ENCODE results near the gene PDZD2.
"Not testable (repeated sequence)": the region's sequence is repeated elsewhere in the genome, so short reads cannot be mapped to it uniquely, and the experiment has no call there.

Gene PDZD2

GRCh38 chr5:31682851-31683250 lies 43.9 kb downstream of the PDZD2 start:
- Histone ChIP-seq H3K9me3 (ENCODE audit: insufficient read depth, low read length) (no peaks in the 10 kb centered on the region), H3K4me3 (ENCODE audit: insufficient read length, low read depth) (no peak overlapping the region), H3K36me3 (ENCODE audit: insufficient read depth, insufficient read length, low read length) (no peaks in the 10 kb centered on the region), H3K27me3 (ENCODE audit: insufficient read depth, insufficient read length) (no peaks in the 10 kb centered on the region), H3K4me1 (ENCODE audit: insufficient read depth, insufficient read length) (peaks cover 7% of the 10 kb centered on the region), H3K9ac (ENCODE audit: insufficient read length, low read depth) (no peak overlapping the region)
- no peak for DNase-seq (ENCODE audit: low read depth, low spot score)
- no peak for TF ChIP-seq YY1 (IDR thresholded peaks at IDR 0.05; ENCODE audit: insufficient read depth, insufficient read length)
- no peak for TF ChIP-seq SUZ12 (IDR thresholded peaks at IDR 0.05; ENCODE audit: extremely low read depth, insufficient read depth, insufficient read length)

GRCh38 chr5:31688515-31689092 lies 49.7 kb downstream of the PDZD2 start:
- no peak overlapping the region for H3K4me3 ChIP-seq (ENCODE audit: insufficient read length, low read depth)
- H3K9me3 ChIP-seq (ENCODE audit: insufficient read depth, low read length) = peaks cover 6% of the 10 kb centered on the region; the same call in 1 of the 2 replicates
- H3K36me3 ChIP-seq (ENCODE audit: insufficient read depth, insufficient read length, low read length) = no peaks in the 10 kb centered on the region

GRCh38 chr5:31691408-31691807 lies 52.5 kb downstream of the PDZD2 start:
- H3K4me1 ChIP-seq (ENCODE audit: insufficient read depth, insufficient read length); H3K27me3 ChIP-seq (ENCODE audit: insufficient read depth, insufficient read length); H3K9me3 ChIP-seq (ENCODE audit: insufficient read depth, low read length); H3K4me3 ChIP-seq (ENCODE audit: insufficient read length, low read depth); H3K36me3 ChIP-seq (ENCODE audit: insufficient read depth, insufficient read length, low read length); DNase-seq (ENCODE audit: low read depth, low spot score); H3K9ac ChIP-seq (ENCODE audit: insufficient read length, low read depth): not testable (repeated sequence)

More at GRCh38 chr5:31688515-31689092, 49.7 kb downstream of the PDZD2 start:
- peaks cover 6% of the 10 kb centered on the region for H3K4me1 ChIP-seq (ENCODE audit: insufficient read depth, insufficient read length)
- H3K9ac ChIP-seq (ENCODE audit: insufficient read length, low read depth) = no peak overlapping the region
- TF ChIP-seq ZNF274 (IDR thresholded peaks at IDR 0.05; ENCODE audit: low read depth, low read length) = no peak
- TF ChIP-seq YY1 (IDR thresholded peaks at IDR 0.05; ENCODE audit: insufficient read depth, insufficient read length) = no peak
- no peak for TF ChIP-seq SUZ12 (IDR thresholded peaks at IDR 0.05; ENCODE audit: extremely low read depth, insufficient read depth, insufficient read length)
- DNase-seq (ENCODE audit: low read depth, low spot score) = no peak
- no peaks in the 10 kb centered on the region for H3K27me3 ChIP-seq (ENCODE audit: insufficient read depth, insufficient read length)

- Histone ChIP-seq H3K9me3 (ENCODE audit: insufficient read depth, low read length) (peaks cover 6% of the 10 kb centered on the region; the same call in 1 of the 2 replicates), H3K4me3 (ENCODE audit: insufficient read length, low read depth) (no peak overlapping the region), H3K4me1 (ENCODE audit: insufficient read depth, insufficient read length) (peaks cover 4% of the 10 kb centered on the region), H3K9ac (ENCODE audit: insufficient read length, low read depth) (no peak overlapping the region), H3K27me3 (ENCODE audit: insufficient read depth, insufficient read length) (no peaks in the 10 kb centered on the region), H3K36me3 (ENCODE audit: insufficient read depth, insufficient read length, low read length) (no peaks in the 10 kb centered on the region)
- no peak for TF ChIP-seq ZNF274 (IDR thresholded peaks at IDR 0.05; ENCODE audit: low read depth, low read length)
- no peak for TF ChIP-seq SUZ12 (IDR thresholded peaks at IDR 0.05; ENCODE audit: extremely low read depth, insufficient read depth, insufficient read length)
- no peak for TF ChIP-seq YY1 (IDR thresholded peaks at IDR 0.05; ENCODE audit: insufficient read depth, insufficient read length)
- no peak for DNase-seq (ENCODE audit: low read depth, low spot score)
These were observed 53.8 kb downstream of the PDZD2 start for GRCh38 chr5:31692561-31693221.

GRCh38 chr5:31698673-31699072 lies 59.7 kb downstream of the PDZD2 start:
- no peaks in the 10 kb centered on the region for H3K9me3 ChIP-seq (ENCODE audit: insufficient read depth, low read length)
- H3K9ac ChIP-seq (ENCODE audit: insufficient read length, low read depth) = no peak overlapping the region
- no peaks in the 10 kb centered on the region for H3K36me3 ChIP-seq (ENCODE audit: insufficient read depth, insufficient read length, low read length)
- no peaks in the 10 kb centered on the region for H3K4me1 ChIP-seq (ENCODE audit: insufficient read depth, insufficient read length)
- no peaks in the 10 kb centered on the region for H3K27me3 ChIP-seq (ENCODE audit: insufficient read depth, insufficient read length)
- TF ChIP-seq YY1 (IDR thresholded peaks at IDR 0.05; ENCODE audit: insufficient read depth, insufficient read length) (no peak), ZNF274 (IDR thresholded peaks at IDR 0.05; ENCODE audit: low read depth, low read length) (no peak), SUZ12 (IDR thresholded peaks at IDR 0.05; ENCODE audit: extremely low read depth, insufficient read depth, insufficient read length) (no peak)
- no peak overlapping the region for H3K4me3 ChIP-seq (ENCODE audit: insufficient read length, low read depth)
- no peak for DNase-seq (ENCODE audit: low read depth, low spot score)

- no peaks in the 10 kb centered on the region for H3K27me3 ChIP-seq (ENCODE audit: insufficient read depth, insufficient read length)
- H3K9ac ChIP-seq (ENCODE audit: insufficient read length, low read depth) = no peak overlapping the region
These were observed 62.8 kb downstream of the PDZD2 start for GRCh38 chr5:31701642-31702299.

GRCh38 chr5:31702712-31703111 lies 63.8 kb downstream of the PDZD2 start:
- H3K27me3 ChIP-seq (ENCODE audit: insufficient read depth, insufficient read length) = no peaks in the 10 kb centered on the region
- DNase-seq (ENCODE audit: low read depth, low spot score) = no peak
- no peaks in the 10 kb centered on the region for H3K4me1 ChIP-seq (ENCODE audit: insufficient read depth, insufficient read length)
- no peak overlapping the region for H3K9ac ChIP-seq (ENCODE audit: insufficient read length, low read depth)
- no peak overlapping the region for H3K4me3 ChIP-seq (ENCODE audit: insufficient read length, low read depth)
- no peak for TF ChIP-seq SUZ12 (IDR thresholded peaks at IDR 0.05; ENCODE audit: extremely low read depth, insufficient read depth, insufficient read length)
- TF ChIP-seq YY1 (IDR thresholded peaks at IDR 0.05; ENCODE audit: insufficient read depth, insufficient read length) = no peak
- no peak for TF ChIP-seq ZNF274 (IDR thresholded peaks at IDR 0.05; ENCODE audit: low read depth, low read length)
- H3K36me3 ChIP-seq (ENCODE audit: insufficient read depth, insufficient read length, low read length) = no peaks in the 10 kb centered on the region
- H3K9me3 ChIP-seq (ENCODE audit: insufficient read depth, low read length) = no peaks in the 10 kb centered on the region

More at GRCh38 chr5:31701642-31702299, 62.8 kb downstream of the PDZD2 start:
- TF ChIP-seq ZNF274 (IDR thresholded peaks at IDR 0.05; ENCODE audit: low read depth, low read length) = no peak
- TF ChIP-seq YY1 (IDR thresholded peaks at IDR 0.05; ENCODE audit: insufficient read depth, insufficient read length) = no peak
- no peak for TF ChIP-seq SUZ12 (IDR thresholded peaks at IDR 0.05; ENCODE audit: extremely low read depth, insufficient read depth, insufficient read length)
- Histone ChIP-seq H3K36me3 (ENCODE audit: insufficient read depth, insufficient read length, low read length) (no peaks in the 10 kb centered on the region), H3K4me3 (ENCODE audit: insufficient read length, low read depth) (no peak overlapping the region), H3K9me3 (ENCODE audit: insufficient read depth, low read length) (no peaks in the 10 kb centered on the region), H3K4me1 (ENCODE audit: insufficient read depth, insufficient read length) (no peaks in the 10 kb centered on the region)
- DNase-seq (ENCODE audit: low read depth, low spot score) = no peak

All from NT2/D1 (cell line).